GM19238 (cell line): ENCODE data around the gene CACNG4.
A peak's percentile ranks its signal among the peaks of the same experiment; 100 is the strongest.

Experiments
- DNase-seq: peaks from one replicate; pipeline ENCODE4 v3.0.0; 2011; ENCODE audit warnings: low spot score; ENCODE audit not compliant: insufficient read length

The CACNG4 gene

GRCh38 chr17:66985338-66986237, 21.1 kb downstream of the CACNG4 start:
- DNase-seq = no peak

DNA sequence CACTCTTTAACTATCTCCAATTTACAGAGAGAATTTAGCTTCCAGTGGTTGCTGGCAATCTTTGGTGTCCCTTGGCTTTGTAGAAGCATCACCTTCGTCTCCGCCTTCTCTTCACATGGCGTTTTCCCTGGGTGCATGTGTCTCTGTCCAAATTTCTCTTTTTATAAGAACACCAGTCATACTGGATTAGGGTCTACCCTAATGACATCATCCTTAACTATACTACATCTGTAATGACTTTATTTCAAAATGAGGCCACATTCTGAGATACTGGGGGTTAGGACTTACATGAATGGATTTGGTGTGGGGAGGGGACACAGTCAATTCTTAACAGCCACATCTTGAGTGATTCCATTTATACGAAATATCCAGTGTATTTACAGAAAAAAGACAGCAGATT, 22.2 kb downstream of the CACNG4 start:
- no peak for DNase-seq

DNA sequence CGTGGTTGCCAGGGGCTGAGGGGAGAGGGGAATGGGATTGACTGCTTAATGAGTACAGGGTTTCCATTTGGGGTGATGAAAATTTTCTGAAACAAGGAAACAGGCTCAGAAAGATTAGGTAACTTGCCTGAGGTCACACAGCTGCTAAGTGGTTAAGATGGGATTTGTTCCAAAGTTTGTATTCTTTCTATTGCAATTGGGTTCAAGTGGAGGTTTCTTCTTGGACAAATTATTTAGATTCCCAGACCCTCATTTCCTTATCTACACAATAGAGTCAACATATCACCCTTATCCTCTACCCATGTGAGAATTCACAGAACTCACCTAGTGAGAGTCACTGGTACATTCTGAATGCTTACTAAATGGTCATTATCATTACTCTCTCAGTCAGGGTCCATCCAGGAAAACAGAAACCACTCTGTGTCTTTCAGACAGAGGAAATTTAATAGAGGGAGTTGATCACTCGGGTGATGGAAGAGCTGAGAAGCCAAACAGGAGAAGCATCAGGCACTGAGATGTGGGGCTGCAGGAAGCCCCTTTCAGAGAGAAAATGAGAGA, 22.6 kb downstream of the CACNG4 start:
- DNase-seq = no peak

- no peak for DNase-seq
Measured at GRCh38 chr17:66988069-66988798, 23.7 kb downstream of the CACNG4 start.

GRCh38 chr17:66989076-66989475, 24.6 kb downstream of the CACNG4 start:
- no peak for DNase-seq

DNA sequence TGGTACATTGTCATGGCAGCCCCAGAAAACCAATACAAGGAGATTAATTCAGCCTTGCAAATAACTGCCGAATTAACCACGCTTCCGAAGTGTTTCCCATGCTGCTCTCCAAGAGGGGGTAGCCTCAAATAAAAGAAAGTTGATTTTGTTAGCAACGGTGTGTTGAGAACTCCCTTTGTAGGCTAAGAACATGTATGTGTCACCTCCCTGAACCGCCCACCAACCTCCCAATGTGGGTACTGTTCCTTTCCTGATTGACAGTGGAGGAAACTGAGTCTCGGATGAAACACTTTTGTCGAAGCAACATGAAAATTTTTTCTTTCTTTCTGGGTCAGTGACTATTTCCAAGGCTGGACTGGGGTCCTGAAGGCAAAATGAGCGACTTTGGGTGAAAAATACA, 25.1 kb downstream of the CACNG4 start:
- no peak for DNase-seq

DNA sequence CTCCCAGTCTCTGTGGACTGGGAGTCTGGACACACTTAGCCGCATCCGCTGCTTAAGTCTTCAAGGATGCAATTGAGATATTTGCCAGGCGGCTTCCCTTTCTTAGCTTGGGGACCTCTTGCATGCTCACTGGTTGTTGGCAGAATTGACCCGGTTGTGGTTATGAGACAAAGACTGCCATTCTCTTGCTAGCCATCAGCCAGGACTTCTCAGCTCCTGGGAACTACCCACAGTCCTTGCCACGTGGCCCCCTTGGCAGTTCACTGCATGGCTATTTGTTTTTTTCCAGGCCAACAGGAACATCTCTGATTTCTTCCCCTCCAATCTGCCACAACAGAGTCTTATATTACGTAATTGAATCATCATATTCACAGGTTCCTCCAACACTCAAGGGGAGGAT, 25.5 kb downstream of the CACNG4 start:
- DNase-seq = no peak

- no peak for DNase-seq
Measured at GRCh38 chr17:66992911-66993442, 28.5 kb downstream of the CACNG4 start.

GRCh38 chr17:66994361-66994760, 29.9 kb downstream of the CACNG4 start:
- DNase-seq = no peak

DNA sequence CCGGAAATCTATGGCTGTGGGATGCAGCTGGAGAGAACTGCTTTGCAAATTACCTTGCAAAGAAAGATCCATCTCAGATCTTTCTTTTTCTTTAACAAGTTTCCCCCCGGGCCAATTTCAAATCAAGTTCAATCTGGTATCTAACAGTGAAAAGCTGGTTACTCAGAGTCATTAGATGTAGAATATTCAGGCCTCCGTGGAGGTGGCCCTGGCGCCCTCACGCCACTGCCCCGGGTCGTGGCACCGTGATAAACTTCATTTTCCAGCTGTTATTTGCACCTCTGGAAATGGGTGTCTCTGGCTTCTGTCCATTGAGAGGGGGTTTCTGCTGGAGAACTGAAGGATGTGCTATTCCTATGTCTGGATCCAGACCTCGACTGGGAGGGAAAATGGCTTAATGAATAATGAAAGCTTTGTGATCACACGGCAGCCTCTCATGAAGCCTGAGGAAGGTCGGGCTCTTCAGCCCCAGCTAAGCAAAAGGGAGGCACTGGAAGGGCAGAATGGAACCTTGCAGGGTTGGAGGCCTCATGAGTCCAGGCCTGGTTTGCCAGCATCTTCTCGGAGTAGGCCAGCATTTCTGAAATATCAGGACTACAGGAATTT, 30.5 kb downstream of the CACNG4 start:
- no peak for DNase-seq

GRCh38 chr17:66995944-66996343, 31.4 kb downstream of the CACNG4 start:
- no peak for DNase-seq

- DNase-seq = no peak
Measured at GRCh38 chr17:66996926-66997325, 32.4 kb downstream of the CACNG4 start.

DNA sequence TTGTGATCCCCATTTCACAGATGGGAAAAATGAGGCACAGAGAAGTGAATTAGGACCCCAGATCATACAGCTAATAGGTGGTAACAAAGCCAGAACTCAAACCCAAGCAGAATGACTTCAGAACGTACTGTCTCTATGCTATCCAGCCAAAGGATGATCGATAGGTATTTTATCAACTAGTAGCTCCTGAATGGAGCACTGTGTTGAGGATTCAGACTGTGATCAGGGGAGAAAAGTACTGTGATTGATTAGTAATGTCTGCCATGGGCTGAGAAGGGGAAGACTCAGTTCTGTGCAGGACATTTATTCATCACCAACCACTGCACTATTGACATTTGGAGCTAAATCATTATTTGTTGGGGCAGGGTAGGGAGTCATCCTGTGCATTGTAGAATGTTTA, 38.7 kb downstream of the CACNG4 start:
- no peak for DNase-seq

- no peak for DNase-seq
Measured at GRCh38 chr17:67004181-67004580, 39.7 kb downstream of the CACNG4 start.

GRCh38 chr17:67007266-67007665, 42.8 kb downstream of the CACNG4 start:
- no peak for DNase-seq

GRCh38 chr17:67008101-67008500, 43.6 kb downstream of the CACNG4 start:
- DNase-seq = no peak

- DNase-seq = peak; percentile 56
Measured at GRCh38 chr17:67011527-67012175, 47.1 kb downstream of the CACNG4 start.

DNA sequence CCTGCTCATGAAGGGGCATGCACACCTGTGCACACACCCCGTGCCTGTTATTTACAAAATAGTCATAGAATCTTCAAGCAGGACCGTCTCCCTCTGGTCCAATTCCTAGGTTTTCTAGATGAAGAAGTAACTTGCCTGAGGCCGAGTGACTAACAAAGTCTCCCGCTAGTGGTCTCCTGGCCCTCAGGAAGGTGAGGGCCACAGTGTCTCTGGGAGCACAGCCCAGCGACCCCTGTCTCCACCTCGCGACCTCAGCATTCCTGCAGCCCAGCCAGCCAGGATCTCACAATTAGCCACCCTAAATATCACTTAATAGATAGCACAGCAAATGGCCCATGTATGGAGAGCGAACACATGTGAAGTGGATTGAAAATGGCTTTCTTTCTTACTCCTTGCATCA, 49.4 kb downstream of the CACNG4 start:
- DNase-seq = no peak

DNA sequence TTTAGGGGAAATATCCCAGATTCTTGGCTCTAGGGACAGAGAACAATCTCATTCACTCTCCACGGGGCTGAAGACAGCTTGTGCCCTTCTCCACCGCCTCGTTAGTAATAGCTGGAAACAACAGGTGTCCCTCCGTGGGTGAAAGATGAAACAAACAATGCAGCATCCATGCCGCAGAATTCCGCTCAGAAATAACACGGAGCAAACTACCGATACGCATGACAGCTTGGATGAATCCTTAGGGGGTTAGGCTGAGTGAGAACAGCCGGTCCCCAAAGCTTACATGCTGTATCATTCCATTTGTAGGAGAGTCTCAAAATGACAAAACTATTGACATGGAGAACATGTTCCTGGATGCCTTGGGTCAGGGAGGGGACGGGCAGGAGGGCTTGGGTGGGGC, 50.5 kb downstream of the CACNG4 start:
- no peak for DNase-seq

- DNase-seq = no peak
Measured at GRCh38 chr17:67016039-67016762, 51.7 kb downstream of the CACNG4 start.

DNA sequence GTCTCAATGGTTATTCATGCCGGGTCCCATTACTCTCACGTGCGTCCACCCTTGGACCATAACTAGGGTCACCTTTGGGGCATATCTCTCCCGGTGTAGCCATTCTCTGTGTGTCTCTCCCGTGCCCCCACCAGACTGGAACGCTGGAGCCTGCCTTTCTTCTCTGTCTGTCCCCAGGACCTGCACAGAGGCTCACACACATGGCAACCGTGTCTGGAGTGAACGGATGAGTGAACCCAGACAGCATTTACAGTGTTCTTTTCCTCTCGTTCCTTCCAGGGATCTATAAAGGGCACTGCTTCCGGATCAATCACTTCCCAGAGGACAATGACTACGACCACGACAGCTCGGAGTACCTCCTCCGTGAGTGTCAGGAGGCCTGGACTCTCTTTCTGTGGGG, 53.4 kb downstream of the CACNG4 start:
- no peak for DNase-seq
